Transverse colon (tissue), 4 donors: ENCODE results near the gene CRADD. TPM values are rescaled to one million over a fixed set of nuclear protein-coding genes. Genes with fewer than 3 reads are reported as not detected.

ENCODE experiments used
- DNase-seq: peaks from one replicate; pipeline ENCODE4 v3.0.0-alpha.2; 2019
- H3K27ac ChIP-seq, 4 donors: fragments of 200-600 bp; sonication (generic); 2 replicates each; pipeline ENCODE4 v1.5.1; 2016 to 2018; ENCODE audit warnings: inconsistent platforms in 4 of 4
- H3K27me3 ChIP-seq: fragments of 200-600 bp; sonication (generic); 2 replicates; pipeline ENCODE4 v1.5.1; 2017; ENCODE audit warnings: inconsistent platforms
- H3K36me3 ChIP-seq, 4 donors: fragments of 200-600 bp; sonication (generic); 2 replicates each; pipeline ENCODE4 v1.5.1; 2017 to 2019; ENCODE audit warnings: inconsistent platforms in 4 of 4
- H3K4me1 ChIP-seq, 4 donors: fragments of 200-600 bp; sonication (generic); 2 replicates each; pipeline ENCODE4 v1.5.1; 2017 to 2020; ENCODE audit warnings: inconsistent platforms in 4 of 4
- H3K4me3 ChIP-seq, 4 donors: fragments of 200-600 bp; sonication (generic); 1 replicate in 1 of 4; 2 replicates in 3 of 4; pipeline versions ENCODE4 v1.5.1 to v1.6.1; 2017 to 2019; ENCODE audit warnings: inconsistent platforms in 4 of 4
- H3K9me3 ChIP-seq, 2 donors: fragments of 200-600 bp; sonication (generic); 2 replicates each; pipeline ENCODE4 v1.5.1; 2017 to 2019; ENCODE audit warnings: inconsistent platforms in 2 of 2
- EP300 ChIP-seq: sonication (generic); formaldehyde crosslinking; IDR thresholded peaks from one replicate; pipeline ENCODE4 v1.6.1; 2017; ENCODE audit warnings: antibody characterized with exemption, low read depth
- POLR2A ChIP-seq: fragments of 450-650 bp; IDR thresholded peaks from one replicate; pipeline ENCODE4 v1.6.1; 2016; ENCODE audit warnings: antibody characterized with exemption, mild to moderate bottlenecking, moderate library complexity
- POLR2AphosphoS5 ChIP-seq, 3 donors: sonication (generic); formaldehyde crosslinking; IDR thresholded peaks; one replicate each; pipeline ENCODE4 v1.6.1; 2016; ENCODE audit warnings: antibody characterized with exemption in 3 of 3
- WGBS, 2 donors: methylation state at CpG; one replicate each; pipeline ENCODE4 v1.1.5; 2018; ENCODE audit warnings: low coverage in 1 of 2; 5-methylcytosine and 5-hydroxymethylcytosine counted together
- in situ Hi-C, 4 donors: fragments of 200-750 bp; cut with MboI; loops; one replicate each; pipeline versions ENCODE4 v1.15.0 to v1.15.1; 2017; ENCODE audit warnings: low sequenced_read_pairs in 3 of 4, low pct_ligation_motif_present in 1 of 4, low pct_unique_long_range_greater_than_20kb in 1 of 4
- intact Hi-C: fragments of 100-400 bp; cut with DNase I; formaldehyde crosslinking; loops from one replicate; pipeline ENCODE4 v1.15.1; 2023; ENCODE audit warnings: low total_unique reads
- total RNA-seq, 4 donors: library from RNA; depleted of rRNA; stranded (reverse); fragments of >200 nt; gene quantifications; one replicate each; pipeline ENCODE4 v1.1.0, GENCODE V29; 2016
- TF ChIP-seq, protein P1 (sequence below), 5 experiments: fragments of 200-600 bp in 3 of 5; fragments of 450-650 bp in 2 of 5; sonication (generic) in 3 of 5; IDR thresholded peaks; 1 replicate in 2 of 5; 2 replicates in 3 of 5; pipeline ENCODE4 v1.5.1; 2016 to 2017; ENCODE audit warnings: antibody characterized with exemption in 5 of 5, inconsistent platforms in 3 of 5, mild to moderate bottlenecking in 2 of 5, moderate library complexity in 1 of 5

The CRADD gene
- total RNA-seq, 4 donors from 2014 or later, result 45.6 to 59.3 (median 56.3) TPM

DNA sequence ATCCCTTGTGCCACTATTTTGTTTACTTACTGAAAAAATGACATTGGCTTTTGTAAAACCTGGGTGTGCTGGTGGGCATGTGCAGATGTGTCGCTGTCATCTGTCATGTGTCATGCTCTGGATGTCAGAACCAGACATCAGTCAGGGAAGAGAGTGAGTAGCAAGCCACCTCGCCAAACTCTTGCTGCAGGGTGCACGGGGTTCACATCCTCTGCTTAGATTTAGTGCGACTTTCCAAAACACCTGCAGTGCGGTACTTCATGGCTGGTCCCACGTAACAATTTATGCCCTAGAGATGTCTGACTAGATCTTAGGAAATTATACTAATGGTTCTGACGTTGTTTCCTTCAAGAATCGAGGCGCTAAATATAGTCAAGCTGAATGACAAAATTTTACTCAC lies 106.7 kb downstream of the CRADD start:
- no peak for DNase-seq
- 71 to 72% methylated on average over 2 to 9 of the region's 9 CpGs for WGBS, 2 donors
- no peaks in the 10 kb centered on the region for H3K27me3 ChIP-seq
- peaks cover 4 to 42% (median 25%) of the 10 kb centered on the region in 4 donors for H3K4me1 ChIP-seq
- no peak for TF ChIP-seq POLR2A
- no peaks in the 10 kb centered on the region for H3K36me3 ChIP-seq
- intact Hi-C loops (loop anchor here (5.0 kb wide), 1 partner anchor 33 kb away; no protein-coding TSS in a partner anchor), in situ Hi-C loops (no loop called here)
- H3K4me3 ChIP-seq, result no peak overlapping the region
- H3K27ac ChIP-seq, result peak overlapping the region; percentile 68 to 85 (median 78)
- no peaks in the 10 kb centered on the region for H3K9me3 ChIP-seq

DNA sequence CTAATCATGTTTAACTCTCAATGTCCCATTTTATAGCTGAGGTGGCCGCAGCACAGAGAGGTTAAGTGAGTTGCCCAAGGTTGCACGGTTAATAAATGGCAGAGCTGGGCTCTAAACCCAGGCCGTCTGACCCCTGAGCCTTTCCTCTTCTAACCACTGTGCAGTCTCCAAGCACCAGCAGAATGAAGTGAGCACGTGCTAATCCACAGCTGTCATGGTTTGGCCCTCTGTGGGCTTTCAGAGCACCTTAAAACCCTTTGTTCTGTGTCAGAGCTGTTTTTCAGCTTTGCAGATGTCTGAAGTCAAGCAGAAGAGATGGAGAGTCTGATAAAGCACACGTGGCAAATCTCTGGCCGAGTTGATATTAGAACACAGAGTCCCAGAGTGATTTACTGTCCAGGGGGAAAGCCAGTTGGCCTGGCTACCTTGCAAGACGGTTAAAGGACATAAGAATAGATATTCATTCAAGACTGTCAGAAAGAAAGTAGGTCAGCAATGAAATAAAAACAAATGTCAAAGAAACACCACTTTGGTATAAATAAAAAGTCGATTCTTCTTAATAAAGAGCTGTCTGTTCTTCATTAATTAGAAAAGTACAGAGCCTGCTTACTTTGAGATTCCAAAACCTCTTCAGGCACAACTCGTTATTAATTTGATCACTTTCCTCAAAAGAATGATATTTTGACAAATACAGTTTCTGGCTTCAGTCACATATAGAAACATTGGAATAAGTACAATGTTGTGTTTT lies 107.3 kb downstream of the CRADD start:
- no peaks in the 10 kb centered on the region for H3K36me3 ChIP-seq
- H3K4me3 ChIP-seq, result no peak overlapping the region
- peaks cover 3 to 37% (median 24%) of the 10 kb centered on the region in 4 donors for H3K4me1 ChIP-seq
- intact Hi-C loops, result loop anchor here (5.0 kb wide), 1 partner anchor 33 kb away; no protein-coding TSS in a partner anchor
- WGBS, 2 donors, result 52 to 74% methylated on average over 5 to 9 of the region's 9 CpGs
- H3K27me3 ChIP-seq, result no peaks in the 10 kb centered on the region
- no peaks in the 10 kb centered on the region for H3K9me3 ChIP-seq
- in situ Hi-C loops, result no loop called here
- peak overlapping the region; percentile 68 to 85 (median 78) for H3K27ac ChIP-seq
- DNase-seq, result peak; percentile 48
- peak; percentile 90 for TF ChIP-seq EP300
- no peak for TF ChIP-seq POLR2A
- TF ChIP-seq POLR2AphosphoS5 (IDR thresholded peaks at IDR 0.05), result peak; percentile 76 to 90 (median 86)
- TF ChIP-seq, protein P1, sequence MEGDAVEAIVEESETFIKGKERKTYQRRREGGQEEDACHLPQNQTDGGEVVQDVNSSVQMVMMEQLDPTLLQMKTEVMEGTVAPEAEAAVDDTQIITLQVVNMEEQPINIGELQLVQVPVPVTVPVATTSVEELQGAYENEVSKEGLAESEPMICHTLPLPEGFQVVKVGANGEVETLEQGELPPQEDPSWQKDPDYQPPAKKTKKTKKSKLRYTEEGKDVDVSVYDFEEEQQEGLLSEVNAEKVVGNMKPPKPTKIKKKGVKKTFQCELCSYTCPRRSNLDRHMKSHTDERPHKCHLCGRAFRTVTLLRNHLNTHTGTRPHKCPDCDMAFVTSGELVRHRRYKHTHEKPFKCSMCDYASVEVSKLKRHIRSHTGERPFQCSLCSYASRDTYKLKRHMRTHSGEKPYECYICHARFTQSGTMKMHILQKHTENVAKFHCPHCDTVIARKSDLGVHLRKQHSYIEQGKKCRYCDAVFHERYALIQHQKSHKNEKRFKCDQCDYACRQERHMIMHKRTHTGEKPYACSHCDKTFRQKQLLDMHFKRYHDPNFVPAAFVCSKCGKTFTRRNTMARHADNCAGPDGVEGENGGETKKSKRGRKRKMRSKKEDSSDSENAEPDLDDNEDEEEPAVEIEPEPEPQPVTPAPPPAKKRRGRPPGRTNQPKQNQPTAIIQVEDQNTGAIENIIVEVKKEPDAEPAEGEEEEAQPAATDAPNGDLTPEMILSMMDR (IDR thresholded peaks at IDR 0.05), result no peak

DNA sequence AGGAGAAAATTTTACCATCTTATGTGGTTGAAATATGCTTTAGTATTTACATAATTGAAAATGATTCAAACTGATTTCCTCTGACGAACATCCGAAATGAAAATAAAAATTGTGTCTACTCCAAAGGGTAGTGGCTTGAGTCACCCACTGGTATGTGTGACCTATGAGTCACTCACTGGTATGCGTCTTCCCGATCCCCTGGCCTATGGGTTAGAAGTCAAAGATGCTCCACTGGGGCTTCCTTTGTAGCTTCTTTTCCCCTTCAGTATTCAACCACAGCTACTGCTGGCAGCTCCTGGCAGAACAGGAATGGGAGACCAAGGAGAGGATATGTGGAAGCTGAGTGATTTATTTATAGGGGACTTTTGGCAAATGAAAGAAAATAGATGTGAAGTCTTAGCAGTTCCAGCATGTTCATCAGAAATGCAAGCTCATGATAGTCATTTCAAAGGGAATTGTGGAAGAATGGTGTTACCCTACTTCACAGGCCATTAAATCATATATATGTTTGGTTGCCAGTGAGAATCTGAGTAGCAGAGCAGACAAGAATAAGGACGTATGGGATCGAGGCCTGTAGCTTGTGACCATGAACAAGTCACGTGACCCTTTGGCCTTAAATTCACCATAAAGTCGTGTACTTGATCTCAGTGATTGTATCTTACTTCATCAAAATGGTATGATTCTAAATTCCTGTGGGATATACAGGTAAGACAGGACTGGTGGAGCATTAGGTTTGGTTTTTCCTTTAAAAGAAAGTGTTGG lies 108.3 kb downstream of the CRADD start:
- H3K4me1 ChIP-seq, result peaks cover 3 to 33% (median 20%) of the 10 kb centered on the region in 4 donors
- H3K9me3 ChIP-seq, result no peaks in the 10 kb centered on the region
- no peak overlapping the region for H3K4me3 ChIP-seq
- peak; percentile 16 for DNase-seq
- peak overlapping the region; percentile 68 to 85 (median 78) for H3K27ac ChIP-seq
- in situ Hi-C loops, result no loop called here
- intact Hi-C loops, result no loop called here
- peak; percentile 73 to 76 (median 76) for TF ChIP-seq POLR2AphosphoS5 (IDR thresholded peaks at IDR 0.05)
- no peak for TF ChIP-seq POLR2A
- H3K36me3 ChIP-seq, result no peaks in the 10 kb centered on the region
- 36 to 64% methylated on average over 4 to 8 of the region's 8 CpGs for WGBS, 2 donors
- H3K27me3 ChIP-seq, result no peaks in the 10 kb centered on the region

DNA sequence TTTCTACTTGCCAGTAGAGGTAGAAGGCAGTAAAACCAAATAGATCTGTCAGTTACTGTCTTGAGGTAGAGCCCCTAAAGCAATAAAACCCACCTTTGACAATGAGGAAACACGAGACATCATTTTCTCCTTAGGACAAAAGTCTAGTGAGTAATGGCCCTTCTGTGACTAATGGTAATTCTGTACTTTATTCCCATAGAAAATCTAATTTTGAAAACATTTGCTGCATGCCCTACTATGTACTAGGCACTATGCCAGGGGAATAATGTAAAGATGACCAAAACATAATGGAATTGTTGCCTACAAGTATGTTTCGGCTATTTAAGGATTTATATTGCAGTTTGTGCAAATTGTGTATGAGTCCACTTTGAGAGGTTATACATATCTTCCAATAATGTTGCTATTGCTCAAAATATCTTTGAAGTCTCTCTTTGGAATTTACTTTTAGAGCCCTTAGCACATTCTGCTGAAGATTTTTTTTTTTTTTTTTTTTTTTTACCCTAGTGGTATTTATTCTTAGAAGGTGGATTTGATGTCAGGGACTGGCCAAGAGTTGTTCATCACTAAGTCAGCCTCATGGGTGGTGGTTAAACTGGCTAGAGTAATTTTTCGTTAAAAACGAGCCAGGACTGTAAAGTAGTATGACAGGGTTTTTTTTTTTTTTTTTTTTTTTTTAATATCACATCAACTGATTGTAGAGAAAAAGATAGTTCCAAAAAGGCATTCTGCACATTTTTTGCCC lies 109.7 kb downstream of the CRADD start:
- intact Hi-C loops (no loop called here), in situ Hi-C loops (no loop called here)
- WGBS, 2 donors, result 75 to 88% methylated on average over 4 of the region's 4 CpGs
- Histone ChIP-seq H3K4me3 (no peak overlapping the region), H3K9me3 (no peaks in the 10 kb centered on the region), H3K27ac (peak overlapping the region; percentile 68 to 85 (median 78)), H3K27me3 (no peaks in the 10 kb centered on the region), H3K36me3 (no peaks in the 10 kb centered on the region), H3K4me1 (peaks cover 3 to 32% (median 18%) of the 10 kb centered on the region in 4 donors)
- no peak for TF ChIP-seq POLR2AphosphoS5 (IDR thresholded peaks at IDR 0.05)
- no peak for TF ChIP-seq POLR2A
- no peak for TF ChIP-seq EP300
- TF ChIP-seq, protein P1 (IDR thresholded peaks at IDR 0.05), result no peak
- no peak for DNase-seq
